CD14-positive monocyte (primary cell): ENCODE results near the gene TJP2. TPM values are rescaled to one million over a fixed set of nuclear protein-coding genes. Genes with fewer than 3 reads are reported as not detected.

Source experiments
- DNase-seq, 3 donors: peaks; one replicate each; pipeline ENCODE4 v3.0.0-alpha.2; 2011 to 2022
- H2AFZ ChIP-seq: 2 replicates; pipeline ENCODE4 v1.6.0; 2012; ENCODE audit warnings: mild to moderate bottlenecking, low read depth, low read length, inconsistent platforms; ENCODE audit not compliant: insufficient read depth, poor library complexity, severe bottlenecking
- H3K27ac ChIP-seq, 2 donors: 1 replicate in 1 of 2; 2 replicates in 1 of 2; pipeline ENCODE4 v1.5.1; 2012 to 2013; ENCODE audit warnings: low read length in 2 of 2, control low read depth in 1 of 2, inconsistent platforms in 1 of 2, low read depth in 1 of 2, mild to moderate bottlenecking in 1 of 2
- H3K27me3 ChIP-seq, 2 donors: one replicate each; pipeline versions ENCODE4 v1.6.0 to v1.6.1; 2011 to 2013; ENCODE audit warnings: low read length in 2 of 2; ENCODE audit not compliant: control insufficient read depth in 2 of 2, insufficient read depth in 2 of 2
- H3K36me3 ChIP-seq, 2 donors: replicated peaks in 1 of 2; 1 replicate in 1 of 2; 2 replicates in 1 of 2; pipeline versions ENCODE4 v1.5.1 to v1.6.1; 2012 to 2013; ENCODE audit warnings: low read length in 2 of 2, control low read depth in 1 of 2, inconsistent platforms in 1 of 2, mild to moderate bottlenecking in 1 of 2; ENCODE audit not compliant: insufficient read depth in 2 of 2, control insufficient read depth in 1 of 2
- H3K4me1 ChIP-seq, 2 donors: 1 replicate in 1 of 2; 2 replicates in 1 of 2; pipeline versions ENCODE4 v1.5.1 to v1.6.1; 2012 to 2013; ENCODE audit warnings: low read length in 2 of 2, control low read depth in 1 of 2, inconsistent platforms in 1 of 2, mild to moderate bottlenecking in 1 of 2, moderate library complexity in 1 of 2; ENCODE audit not compliant: insufficient read depth in 2 of 2, control insufficient read depth in 1 of 2
- H3K4me2 ChIP-seq: replicated peaks from 2 replicates; pipeline ENCODE3; 2012; ENCODE audit warnings: low read length, moderate library complexity, mild to moderate bottlenecking; ENCODE audit not compliant: poor library complexity, severe bottlenecking; ENCODE audit errors: extremely low read depth
- H3K4me3 ChIP-seq, 3 experiments: fragments of 200-600 bp in 1 of 3; sonication (generic) in 1 of 3; replicated peaks in 1 of 3; 1 replicate in 2 of 3; 2 replicates in 1 of 3; pipeline ENCODE4 v1.5.1; 2011 to 2013; ENCODE audit warnings: low read length in 3 of 3, mild to moderate bottlenecking in 3 of 3, control low read depth in 2 of 3, low read depth in 2 of 3, inconsistent platforms in 1 of 3, moderate library complexity in 1 of 3
- H3K79me2 ChIP-seq: 2 replicates; pipeline ENCODE4 v1.6.0; 2012; ENCODE audit warnings: mild to moderate bottlenecking, control low read depth, inconsistent platforms, low read length, moderate library complexity; ENCODE audit not compliant: insufficient read depth
- H3K9ac ChIP-seq: 2 replicates; pipeline ENCODE4 v1.6.0; 2017; ENCODE audit warnings: low read length, mild to moderate bottlenecking; ENCODE audit not compliant: insufficient read depth, poor library complexity, severe bottlenecking
- H3K9me3 ChIP-seq, 2 donors: replicated peaks in 1 of 2; 1 replicate in 1 of 2; 2 replicates in 1 of 2; pipeline versions ENCODE4 v1.5.1 to v1.6.1; 2012 to 2013; ENCODE audit warnings: low read length in 2 of 2, control low read depth in 1 of 2; ENCODE audit not compliant: control insufficient read depth in 1 of 2, insufficient read depth in 1 of 2
- H4K20me1 ChIP-seq: 2 replicates; pipeline ENCODE4 v1.6.0; 2012; ENCODE audit warnings: mild to moderate bottlenecking, low read length, control low read depth, moderate library complexity; ENCODE audit not compliant: insufficient read depth
- H3K27ac Mint-ChIP-seq, 7 donors: one replicate each; pipeline ENCODE4 v1.8.0; 2020; ENCODE audit warnings: mild to moderate bottlenecking in 7 of 7, mixed read lengths in 7 of 7, moderate library complexity in 6 of 7, inconsistent platforms in 2 of 7
- H3K27me3 Mint-ChIP-seq, 3 donors: one replicate each; pipeline ENCODE4 v1.8.0; 2021 to 2022; ENCODE audit warnings: low read depth in 3 of 3, mild to moderate bottlenecking in 3 of 3, mixed read lengths in 3 of 3, moderate library complexity in 3 of 3, inconsistent platforms in 1 of 3
- H3K36me3 Mint-ChIP-seq, 2 donors: one replicate each; pipeline ENCODE4 v1.8.0; 2020; ENCODE audit warnings: mixed read lengths in 2 of 2, inconsistent platforms in 1 of 2, mild to moderate bottlenecking in 1 of 2
- H3K4me1 Mint-ChIP-seq: one replicate; pipeline ENCODE4 v1.8.0; 2020; ENCODE audit warnings: mild to moderate bottlenecking, mixed read lengths
- H3K4me3 Mint-ChIP-seq, 2 donors: one replicate each; pipeline ENCODE4 v1.8.0; 2020; ENCODE audit warnings: mild to moderate bottlenecking in 2 of 2, mixed read lengths in 2 of 2, moderate library complexity in 1 of 2
- H3K9me3 Mint-ChIP-seq, 7 donors: one replicate each; pipeline ENCODE4 v1.8.0; 2020 to 2022; ENCODE audit warnings: mixed read lengths in 7 of 7, mild to moderate bottlenecking in 6 of 7, moderate library complexity in 6 of 7, inconsistent platforms in 2 of 7
- CTCF ChIP-seq: fragments of 200-600 bp; IDR thresholded peaks from one replicate; pipeline ENCODE4 v1.8.0; 2022; ENCODE audit warnings: antibody characterized with exemption, mild to moderate bottlenecking
- WGBS: methylation state at CpG from one replicate; pipeline ENCODE4 v1.1.5; 2013; ENCODE audit warnings: missing lambda C conversion rate; ENCODE audit not compliant: insufficient coverage; 5-methylcytosine and 5-hydroxymethylcytosine counted together
- intact Hi-C, 2 donors: fragments of 100-400 bp; cut with micrococcal nuclease; formaldehyde crosslinking; loops; one replicate each; pipeline versions ENCODE4 v1.15.0 to v1.15.1; 2023
- polyA plus RNA-seq, 3 donors: library from polyadenylated mRNA; depleted of rRNA in 1 of 3; unstranded in 2 of 3; stranded (reverse) in 1 of 3; fragments of 300-500 nt in 2 of 3; fragments of >200 nt in 1 of 3; fragmentation: Illumina TruSeq in 2 of 3; gene quantifications; 1 replicate in 2 of 3; 2 replicates in 1 of 3; pipeline ENCODE4 v1.2.3, GENCODE V29; 2012 to 2021

TJP2 gene
- polyA plus RNA-seq, 3 donors: 8.0 to 17.8 (median 13.8) TPM

- H3K4me3 Mint-ChIP-seq: no peak overlapping the region
- DNase-seq: no peak
- no peaks in the 10 kb centered on the region for H3K4me1 Mint-ChIP-seq
Measured at GRCh38 chr9:69253057-69253456, 79.0 kb downstream of the TJP2 start.

GRCh38 chr9:69254223-69254622, 80.1 kb downstream of the TJP2 start:
- TF ChIP-seq CTCF: no peak
- H3K27me3 ChIP-seq: no peaks in the 10 kb centered on the region
- DNase-seq: no peak
- no peak overlapping the region for H2AFZ ChIP-seq
- H3K4me2 ChIP-seq: no peak overlapping the region
- H3K79me2 ChIP-seq: no peaks in the 10 kb centered on the region
- H3K4me1 ChIP-seq: no peaks in the 10 kb centered on the region
- Mint-ChIP-seq H3K36me3 (peaks cover 47 to 63% of the 10 kb centered on the region in 2 donors), H3K4me3 (no peak overlapping the region), H3K27me3 (peaks cover 0 to 4% (median 0%) of the 10 kb centered on the region in 3 donors), H3K27ac (peak overlapping the region in 1 of 7 donors; percentile 15), H3K9me3 (no peaks in the 10 kb centered on the region), H3K4me1 (no peaks in the 10 kb centered on the region)
- H3K27ac ChIP-seq: no peak overlapping the region
- no peak overlapping the region for H3K9ac ChIP-seq
- intact Hi-C loops: no loop called here
- H3K36me3 ChIP-seq: peaks cover 24 to 55% of the 10 kb centered on the region in 2 donors
- WGBS: 98% methylated on average over 9 of the region's 11 CpGs
- H3K4me3 ChIP-seq: no peak overlapping the region
- no peaks in the 10 kb centered on the region for H4K20me1 ChIP-seq
- H3K9me3 ChIP-seq: no peaks in the 10 kb centered on the region

More at GRCh38 chr9:69253057-69253456, 79.0 kb downstream of the TJP2 start:
- Histone ChIP-seq H3K4me3 (no peak overlapping the region), H2AFZ (no peak overlapping the region), H3K4me1 (no peaks in the 10 kb centered on the region), H3K27ac (no peak overlapping the region), H3K79me2 (no peaks in the 10 kb centered on the region), H3K27me3 (no peaks in the 10 kb centered on the region), H3K9me3 (no peaks in the 10 kb centered on the region), H3K4me2 (no peak overlapping the region), H4K20me1 (no peaks in the 10 kb centered on the region), H3K9ac (no peak overlapping the region), H3K36me3 (peaks cover 28 to 64% of the 10 kb centered on the region in 2 donors)
- no peak for TF ChIP-seq CTCF
- Mint-ChIP-seq H3K27me3 (peaks cover 0 to under 1% (median 0%) of the 10 kb centered on the region in 3 donors), H3K9me3 (no peaks in the 10 kb centered on the region), H3K27ac (no peak overlapping the region), H3K36me3 (peaks cover 53 to 74% of the 10 kb centered on the region in 2 donors)
- WGBS: 85% methylated on average over 3 of the region's 4 CpGs
- intact Hi-C loops: no loop called here
